GM12878 (cell line): ENCODE results near the gene SPACA1.

Experiments
- ASH2L ChIP-seq: fragments of 300-600, 200-600 bp; sonication (generic); IDR thresholded peaks from 2 replicates; pipeline ENCODE4 v1.6.1; 2017; ENCODE audit warnings: low read depth, mild to moderate bottlenecking, borderline replicate concordance
- CTCF ChIP-seq, 3 experiments: IDR thresholded peaks in 2 of 3; conservative IDR thresholded peaks in 1 of 3; 2 replicates each; pipeline ENCODE4 v1.5.1; 2011; ENCODE audit warnings: low read depth in 3 of 3, low read length in 3 of 3, mild to moderate bottlenecking in 3 of 3, control low read depth in 2 of 3, moderate library complexity in 2 of 3, inconsistent platforms in 1 of 3, mixed read lengths in 1 of 3; ENCODE audit not compliant: control insufficient read depth in 2 of 3, insufficient read depth in 1 of 3; ENCODE audit errors: extremely low read depth in 1 of 3
- E2F4 ChIP-seq: IDR thresholded peaks from 2 replicates; pipeline ENCODE4 v1.6.1; 2012; ENCODE audit warnings: low read depth, low read length, improper control_type of control experiment
- E4F1 ChIP-seq: fragments of 450-650 bp; IDR thresholded peaks from 2 replicates; pipeline ENCODE4 v1.6.1; 2018; ENCODE audit warnings: borderline replicate concordance, mild to moderate bottlenecking; ENCODE audit not compliant: partially characterized antibody
- FOS ChIP-seq: IDR thresholded peaks from 3 replicates; pipeline ENCODE4 v1.6.1; 2011; ENCODE audit warnings: borderline replicate concordance; ENCODE audit not compliant: insufficient read length; ENCODE audit errors: extremely low read depth
- IRF3 ChIP-seq: fragments of 450-650 bp; IDR thresholded peaks from 2 replicates; pipeline ENCODE4 v1.6.1; 2014; ENCODE audit warnings: mild to moderate bottlenecking
- MAX ChIP-seq: IDR thresholded peaks from 2 replicates; pipeline ENCODE4 v1.6.1; 2012; ENCODE audit warnings: low read depth, low read length, improper control_type of control experiment
- NKRF ChIP-seq: fragments of 450-650 bp; conservative IDR thresholded peaks from 2 replicates; pipeline ENCODE4 v1.6.1; 2017; ENCODE audit warnings: mild to moderate bottlenecking, moderate library complexity
- REST ChIP-seq: IDR thresholded peaks from 2 replicates; pipeline ENCODE4 v1.6.1; 2012; ENCODE audit warnings: mild to moderate bottlenecking, low read depth, low read length
- SKIL ChIP-seq: fragments of 450-650 bp; IDR thresholded peaks from 2 replicates; pipeline ENCODE4 v1.6.1; 2017; ENCODE audit warnings: mild to moderate bottlenecking, low read depth, inconsistent platforms; ENCODE audit not compliant: poor library complexity, severe bottlenecking
- YY1 ChIP-seq: IDR thresholded peaks from 2 replicates; pipeline ENCODE4 v1.6.1; 2011; ENCODE audit warnings: low read depth, mild to moderate bottlenecking, low read length

- TF ChIP-seq NKRF = no peak
- TF ChIP-seq YY1 = no peak
- TF ChIP-seq FOS = no peak
- TF ChIP-seq CTCF (IDR thresholded peaks at IDR 0.05 in 2 of 3, conservative IDR thresholded peaks at IDR 0.05 in 1 of 3; ENCODE audit: control insufficient read depth in 2 of 3, extremely low read depth in 1 of 3, insufficient read depth in 1 of 3, low read depth in 3 of 3, low read length in 3 of 3) = no peak
- TF ChIP-seq IRF3 = no peak
- no peak for TF ChIP-seq SKIL
- TF ChIP-seq E4F1 = no peak
- no peak for TF ChIP-seq ASH2L
- no peak for TF ChIP-seq REST
- no peak for TF ChIP-seq E2F4
- TF ChIP-seq MAX = no peak
Measured at GRCh38 chr6:88074791-88075190, 27.1 kb downstream of the SPACA1 start.
